Keratinocyte (primary cell): ENCODE data around the gene AAR2. TPM values are rescaled to one million over a fixed set of nuclear protein-coding genes. Genes with fewer than 3 reads are reported as not detected.

ENCODE experiments used
- DNase-seq: peaks from one replicate; pipeline ENCODE4 v3.0.0-alpha.2; 2011; ENCODE audit warnings: low read depth, missing footprints, low spot score
- FAIRE-seq: peaks from 2 replicates; lab custom pipeline; 2011; peaks lifted over from hg19 to GRCh38; lab: Jason Lieb, UNC
- H2AFZ ChIP-seq: 2 replicates; pipeline ENCODE4 v1.6.0; 2012; ENCODE audit warnings: low read length, control low read depth, inconsistent platforms; ENCODE audit not compliant: control insufficient read depth
- H3K27ac ChIP-seq: 2 replicates; pipeline ENCODE4 v1.5.1; 2011; ENCODE audit warnings: low read length; ENCODE audit not compliant: control insufficient read depth, insufficient read depth
- H3K27me3 ChIP-seq: 3 replicates; pipeline ENCODE4 v1.6.0; 2011; ENCODE audit warnings: low read length; ENCODE audit not compliant: control insufficient read depth, insufficient read depth; ENCODE audit errors: extremely low read depth
- H3K36me3 ChIP-seq, 2 experiments: 2 replicates in 1 of 2; 3 replicates in 1 of 2; pipeline ENCODE4 v1.5.1; 2011; ENCODE audit warnings: low read length in 2 of 2, mild to moderate bottlenecking in 1 of 2; ENCODE audit not compliant: control insufficient read depth in 2 of 2, insufficient read depth in 2 of 2; ENCODE audit errors: extremely low read depth in 1 of 2
- H3K4me1 ChIP-seq: 3 replicates; pipeline ENCODE4 v1.5.1; 2011; ENCODE audit warnings: low read length; ENCODE audit not compliant: control insufficient read depth, insufficient read depth; ENCODE audit errors: extremely low read depth
- H3K4me2 ChIP-seq: 3 replicates; pipeline ENCODE4 v1.6.0; 2011; ENCODE audit warnings: low read depth, low read length; ENCODE audit not compliant: control insufficient read depth, insufficient read depth; ENCODE audit errors: extremely low read depth
- H3K4me3 ChIP-seq, 3 experiments: fragments of 200-600 bp in 1 of 3; sonication (generic) in 1 of 3; 2 replicates in 2 of 3; 3 replicates in 1 of 3; pipeline ENCODE4 v1.5.1; 2011 to 2016; ENCODE audit warnings: low read length in 3 of 3, mild to moderate bottlenecking in 3 of 3, control low read depth in 2 of 3, inconsistent platforms in 1 of 3, low read depth in 1 of 3, mixed read lengths in 1 of 3, mixed run types in 1 of 3, moderate library complexity in 1 of 3; ENCODE audit not compliant: control insufficient read depth in 2 of 3, insufficient read depth in 2 of 3; ENCODE audit errors: extremely low read depth in 1 of 3
- H3K79me2 ChIP-seq: 2 replicates; pipeline ENCODE4 v1.6.0; 2012; ENCODE audit warnings: low read length; ENCODE audit not compliant: control insufficient read depth, insufficient read depth
- H3K9ac ChIP-seq: 3 replicates; pipeline ENCODE4 v1.6.0; 2011; ENCODE audit warnings: low read length; ENCODE audit not compliant: control insufficient read depth, insufficient read depth; ENCODE audit errors: extremely low read depth
- H3K9me1 ChIP-seq: 3 replicates; pipeline ENCODE4 v1.6.0; 2011; ENCODE audit warnings: low read length; ENCODE audit not compliant: control insufficient read depth, insufficient read depth; ENCODE audit errors: extremely low read depth
- H3K9me3 ChIP-seq: 2 replicates; pipeline ENCODE4 v1.5.1; 2012; ENCODE audit warnings: low read depth, low read length; ENCODE audit not compliant: control insufficient read depth
- H4K20me1 ChIP-seq: 3 replicates; pipeline ENCODE4 v1.6.0; 2011; ENCODE audit warnings: low read length; ENCODE audit not compliant: control insufficient read depth, insufficient read depth; ENCODE audit errors: extremely low read depth
- CTCF ChIP-seq, 3 experiments: IDR thresholded peaks in 1 of 3; conservative IDR thresholded peaks in 1 of 3; optimal IDR thresholded peaks in 1 of 3; 2 replicates in 2 of 3; 3 replicates in 1 of 3; pipeline versions ENCODE3 to v1.5.1; 2011; ENCODE audit warnings: low read length in 3 of 3, mild to moderate bottlenecking in 3 of 3, moderate library complexity in 2 of 3, control low read depth in 1 of 3, inconsistent platforms in 1 of 3; ENCODE audit not compliant: insufficient read depth in 2 of 3; ENCODE audit errors: extremely low read depth in 1 of 3
- EZH2 ChIP-seq: IDR thresholded peaks from one replicate; pipeline ENCODE4 v1.6.1; 2012; ENCODE audit warnings: inconsistent platforms, mild to moderate bottlenecking, low read length, moderate library complexity
- dilution Hi-C: fragments of 300-500 bp; cut with MboI; formaldehyde crosslinking; loops from one replicate; pipeline ENCODE4 v1.7.0; 2020; ENCODE audit warnings: low sequenced_read_pairs; ENCODE audit not compliant: extremely low pct_ligation_motif_present
- polyA plus RNA-seq, 5 experiments: library from polyadenylated mRNA; depleted of rRNA in 3 of 5; stranded (reverse) in 3 of 5; stranded (forward) in 1 of 5; unstranded in 1 of 5; fragments of >200 nt; gene quantifications; 1 replicate in 1 of 5; 2 replicates in 3 of 5; 3 replicates in 1 of 5; pipeline versions ENCODE4 v1.2.1 to v1.2.3, GENCODE V29; 2011 to 2012; ENCODE audit warnings: missing spikeins in 2 of 5, low read depth in 1 of 5, low replicate concordance in 1 of 5

Gene AAR2
- polyA plus RNA-seq, 1 donor (not counting 4 experiments of a cell fraction or from before 2014, with no cell fraction given): 20.1 TPM

- no peak overlapping the region for H3K9ac ChIP-seq
- no peak overlapping the region for H3K4me2 ChIP-seq
- H3K9me1 ChIP-seq: no peaks in the 10 kb centered on the region
- H3K27ac ChIP-seq: no peak overlapping the region
- FAIRE-seq (no peak), DNase-seq (no peak)
- H2AFZ ChIP-seq: no peak overlapping the region
- no peak overlapping the region for H3K4me3 ChIP-seq
- no peaks in the 10 kb centered on the region for H3K9me3 ChIP-seq
- dilution Hi-C loops: no loop called here
- no peaks in the 10 kb centered on the region for H3K36me3 ChIP-seq
- no peaks in the 10 kb centered on the region for H3K27me3 ChIP-seq
- no peak for TF ChIP-seq CTCF (optimal IDR thresholded peaks at IDR 0.05 in 1 of 3, IDR thresholded peaks at IDR 0.05 in 1 of 3, conservative IDR thresholded peaks at IDR 0.05 in 1 of 3; ENCODE audit: extremely low read depth in 1 of 3, insufficient read depth in 2 of 3, low read length in 3 of 3)
- H3K4me1 ChIP-seq: no peaks in the 10 kb centered on the region
- no peaks in the 10 kb centered on the region for H3K79me2 ChIP-seq
- H4K20me1 ChIP-seq: no peaks in the 10 kb centered on the region
Observed at GRCh38 chr20:36277546-36277945, 41.3 kb downstream of the AAR2 start.

GRCh38 chr20:36279362-36279761 lies 43.1 kb downstream of the AAR2 start:
- H4K20me1 ChIP-seq: no peaks in the 10 kb centered on the region
- no peak overlapping the region for H2AFZ ChIP-seq
- FAIRE-seq: no peak
- no peak for DNase-seq
- no peak overlapping the region for H3K9ac ChIP-seq
- H3K36me3 ChIP-seq: no peaks in the 10 kb centered on the region
- no peaks in the 10 kb centered on the region for H3K27me3 ChIP-seq
- H3K4me2 ChIP-seq: no peak overlapping the region
- dilution Hi-C loops: no loop called here
- H3K79me2 ChIP-seq: no peaks in the 10 kb centered on the region
- no peaks in the 10 kb centered on the region for H3K9me3 ChIP-seq
- H3K4me3 ChIP-seq: no peak overlapping the region
- TF ChIP-seq CTCF (optimal IDR thresholded peaks at IDR 0.05 in 1 of 3, IDR thresholded peaks at IDR 0.05 in 1 of 3, conservative IDR thresholded peaks at IDR 0.05 in 1 of 3; ENCODE audit: extremely low read depth in 1 of 3, insufficient read depth in 2 of 3, low read length in 3 of 3) (no peak), EZH2 (no peak)
- H3K27ac ChIP-seq: no peak overlapping the region
- H3K4me1 ChIP-seq: no peaks in the 10 kb centered on the region
- no peaks in the 10 kb centered on the region for H3K9me1 ChIP-seq
